HG02943 (cell line): Measurements from ENCODE around the gene PARVA.
"Not testable (repeated sequence)": the region's sequence is repeated elsewhere in the genome, so short reads cannot be mapped to it uniquely, and the experiment has no call there.

Experiments
- ATAC-seq: cut with Tn5 transposase; IDR thresholded peaks from one replicate; pipeline ENCODE4 v1.9.1; 2021; ENCODE audit warnings: mild to moderate bottlenecking, low read depth, moderate library complexity; ENCODE audit not compliant: unreplicated experiment

PARVA gene

GRCh38 chr11:12377106-12377823 lies at the start of gene PARVA:
PARVA (plus strand) TSS chr11:12377571; CDS start chr11:12377648, 77 bp downstream.
- no peak for ATAC-seq

- ATAC-seq: no peak
Measured at GRCh38 chr11:12329169-12329568, 48.2 kb upstream of the PARVA start.

GRCh38 chr11:12329797-12330196 lies 47.6 kb upstream of the PARVA start:
- no peak for ATAC-seq

- no peak for ATAC-seq
Measured at GRCh38 chr11:12330485-12331231, 46.7 kb upstream of the PARVA start.

- ATAC-seq: no peak
Measured at GRCh38 chr11:12331239-12331874, 46.0 kb upstream of the PARVA start.

- no peak for ATAC-seq
Measured at GRCh38 chr11:12343526-12343925, 33.8 kb upstream of the PARVA start.

GRCh38 chr11:12353534-12353933 lies 23.8 kb upstream of the PARVA start:
- no peak for ATAC-seq

GRCh38 chr11:12354750-12355545 lies 22.4 kb upstream of the PARVA start:
- no peak for ATAC-seq

GRCh38 chr11:12356944-12357655 lies 20.3 kb upstream of the PARVA start:
- ATAC-seq: no peak

- not testable (repeated sequence) for ATAC-seq
Measured at GRCh38 chr11:12357697-12358096, 19.7 kb upstream of the PARVA start.

- no peak for ATAC-seq
Measured at GRCh38 chr11:12358302-12359188, 18.8 kb upstream of the PARVA start.

GRCh38 chr11:12359761-12360160 lies 17.6 kb upstream of the PARVA start:
- no peak for ATAC-seq

- no peak for ATAC-seq
Measured at GRCh38 chr11:12361682-12362081, 15.7 kb upstream of the PARVA start.

GRCh38 chr11:12362857-12363256 lies 14.5 kb upstream of the PARVA start:
- ATAC-seq: no peak

GRCh38 chr11:12363373-12363772 lies 14.0 kb upstream of the PARVA start:
- no peak for ATAC-seq

- ATAC-seq: not testable (repeated sequence)
Measured at GRCh38 chr11:12365965-12366575, 11.3 kb upstream of the PARVA start.

- ATAC-seq: not testable (repeated sequence)
Measured at GRCh38 chr11:12367057-12367456, 10.3 kb upstream of the PARVA start.

GRCh38 chr11:12372111-12372510 lies 5.3 kb upstream of the PARVA start:
- ATAC-seq: no peak

- no peak for ATAC-seq
Measured at GRCh38 chr11:12375720-12376119, 1.7 kb upstream of the PARVA start.
